ENCODE results near the gene WDFY3. TPM values are rescaled to one million over a fixed set of nuclear protein-coding genes. Genes with fewer than 3 reads are reported as not detected.

WDFY3 gene
- total and polyA plus RNA-seq, 9 of the 15 experiments (the other 6 are each of a cell fraction or from before 2014, with no cell fraction given): 0.58 to 13.5 (median 9.4) TPM

GRCh38 chr4:84875636-84876371 lies 90.7 kb downstream of the WDFY3 start:
- no TSS peak for BruUV-seq (replicated peaks)
- H3K27me3 ChIP-seq (ENCODE audit: control insufficient read depth in 2 of 2, insufficient read depth in 2 of 2, low read length in 2 of 2): no peaks in the 10 kb centered on the region
- TF ChIP-seq ZNF75A (CRISPR knock-in tag; IDR thresholded peaks at IDR 0.05): no peak
- 0 out of 4 replicates have a peak, but pooled peaks of 1 of the 2 experiments have one; percentile 42 for TF ChIP-seq FOXK2 (conservative IDR thresholded peaks at IDR 0.05 in 1 of 2, IDR thresholded peaks at IDR 0.05 in 1 of 2; ENCODE audit: low read depth in 2 of 2)
- TF ChIP-seq RAD51 (IDR thresholded peaks at IDR 0.05; ENCODE audit: borderline replicate concordance, low read depth): no peak
- 0 out of 4 replicates have a peak, but pooled peaks of 1 of the 2 experiments have one; percentile 37 for TF ChIP-seq MNT (conservative IDR thresholded peaks at IDR 0.05)
- no peak for TF ChIP-seq ARHGAP35 (IDR thresholded peaks at IDR 0.05; ENCODE audit: partially characterized antibody)
- TF ChIP-seq SP1 (CRISPR knock-in tag; IDR thresholded peaks at IDR 0.05): no peak
- TF ChIP-seq TFAM (CRISPR knock-in tag; conservative IDR thresholded peaks at IDR 0.05): no peak
- TF ChIP-seq TAF15 (IDR thresholded peaks at IDR 0.05; ENCODE audit: low read depth, low read length): no peak
- TF ChIP-seq FOXJ2 (tag; IDR thresholded peaks at IDR 0.05): no peak
- TF ChIP-seq, protein P1, sequence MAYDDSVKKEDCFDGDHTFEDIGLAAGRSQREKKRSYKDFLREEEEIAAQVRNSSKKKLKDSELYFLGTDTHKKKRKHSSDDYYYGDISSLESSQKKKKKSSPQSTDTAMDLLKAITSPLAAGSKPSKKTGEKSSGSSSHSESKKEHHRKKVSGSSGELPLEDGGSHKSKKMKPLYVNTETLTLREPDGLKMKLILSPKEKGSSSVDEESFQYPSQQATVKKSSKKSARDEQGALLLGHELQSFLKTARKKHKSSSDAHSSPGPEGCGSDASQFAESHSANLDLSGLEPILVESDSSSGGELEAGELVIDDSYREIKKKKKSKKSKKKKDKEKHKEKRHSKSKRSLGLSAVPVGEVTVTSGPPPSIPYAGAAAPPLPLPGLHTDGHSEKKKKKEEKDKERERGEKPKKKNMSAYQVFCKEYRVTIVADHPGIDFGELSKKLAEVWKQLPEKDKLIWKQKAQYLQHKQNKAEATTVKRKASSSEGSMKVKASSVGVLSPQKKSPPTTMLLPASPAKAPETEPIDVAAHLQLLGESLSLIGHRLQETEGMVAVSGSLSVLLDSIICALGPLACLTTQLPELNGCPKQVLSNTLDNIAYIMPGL (CRISPR knock-in tag; IDR thresholded peaks at IDR 0.05): no peak
- TF ChIP-seq RFX5 (IDR thresholded peaks at IDR 0.05; ENCODE audit: low read depth, low read length): no peak
- TF ChIP-seq KLF13 (tag; IDR thresholded peaks at IDR 0.05; ENCODE audit: borderline replicate concordance, low read depth): no peak
- TF ChIP-seq PBX2 (CRISPR knock-in tag; IDR thresholded peaks at IDR 0.05; ENCODE audit: low read depth): no peak
- TF ChIP-seq PBX2 (tag; conservative IDR thresholded peaks at IDR 0.05; ENCODE audit: low read depth): no peak
- peak; percentile 42 for TF ChIP-seq NCOR1 (IDR thresholded peaks at IDR 0.05)
- TF ChIP-seq BHLHE40 (IDR thresholded peaks at IDR 0.05; ENCODE audit: low read length): peak; percentile 54; the same call in 1 of the 2 replicates
- TF ChIP-seq LCOR (CRISPR knock-in tag; IDR thresholded peaks at IDR 0.05): no peak

More at GRCh38 chr4:84875636-84876371, 90.7 kb downstream of the WDFY3 start:
- Histone ChIP-seq H3K4me3 (no peak overlapping the region), H3K4me1 (replicated peaks in 1 of 2; ENCODE audit: control insufficient read depth in 2 of 2, insufficient read depth in 2 of 2, low read length in 2 of 2) (peaks cover 0 to 5% of the 10 kb centered on the region in 2 experiments; a peak in 2 of 5 replicates), H2AFZ (ENCODE audit: low read depth, low read length) (no peak overlapping the region), H3K9ac (ENCODE audit: insufficient read depth in 1 of 2, low read depth in 2 of 2, low read length in 2 of 2) (no peak overlapping the region), H3K9me3 (replicated peaks; ENCODE audit: control insufficient read depth, insufficient read depth, low read depth, low read length) (no peaks in the 10 kb centered on the region), H4K20me1 (replicated peaks; ENCODE audit: control insufficient read depth, insufficient read depth, low read length) (no peaks in the 10 kb centered on the region), H3K79me2 (ENCODE audit: control insufficient read depth, insufficient read depth, low read length) (no peaks in the 10 kb centered on the region), H3K9me1 (ENCODE audit: control insufficient read depth, insufficient read depth, low read length) (no peaks in the 10 kb centered on the region), H3K36me3 (ENCODE audit: control insufficient read depth, insufficient read depth, low read length) (no peaks in the 10 kb centered on the region), H3K27ac (ENCODE audit: extremely low read depth, low read depth, low read length) (no peak overlapping the region), H3K4me2 (ENCODE audit: insufficient read depth, low read length) (no peak overlapping the region)
- intact Hi-C loops (cut with micrococcal nuclease): no loop called here
- WGBS (ENCODE audit: insufficient coverage, low coverage, missing lambda C conversion rate): 3% methylated on average over 4 of the region's 4 CpGs
- in situ Hi-C loops (cut with MboI): no loop called here
- ChIA-PET POLR2A (interaction anchor here (0.6 kb wide), 1 partner anchor 87 kb away, joined by 3 read pairs; no protein-coding TSS in a partner anchor), CTCF (ENCODE audit: low intra/inter-chr PET ratio) (no interaction called here)
- DNase-seq (ENCODE audit: extremely low read depth in 1 of 4, low spot score in 3 of 4): peak in 1 of 4 experiments; percentile 23
- FAIRE-seq: no peak
- ATAC-seq: no peak; the same call in 1 of the 3 replicates
